ENCODE data around the gene PIPOX.

Gene PIPOX

GRCh38 chr17:29089601-29090044 is 46.7 kb downstream of the PIPOX start:
- Histone ChIP-seq H3K4me3 (ENCODE audit: low read depth in 1 of 2, low read length in 1 of 2) (no peak overlapping the region), H3K9me3 (no peaks in the 10 kb centered on the region), H3K4me1 (ENCODE audit: control insufficient read depth in 1 of 2, insufficient read depth in 1 of 2, low read depth in 1 of 2, low read length in 1 of 2) (no peaks in the 10 kb centered on the region), H3K27me3 (no peaks in the 10 kb centered on the region), H3K27ac (no peak overlapping the region), H3K36me3 (peaks cover 100% of the 10 kb centered on the region)
- TF ChIP-seq CTCF (IDR thresholded peaks at IDR 0.05) = no peak

- H3K4me3 ChIP-seq (ENCODE audit: low read depth in 1 of 2, low read length in 1 of 2) = no peak overlapping the region
- no peaks in the 10 kb centered on the region for H3K4me1 ChIP-seq (ENCODE audit: control insufficient read depth in 1 of 2, insufficient read depth in 1 of 2, low read depth in 1 of 2, low read length in 1 of 2)
- peaks cover 100% of the 10 kb centered on the region for H3K36me3 ChIP-seq
- H3K9me3 ChIP-seq = no peaks in the 10 kb centered on the region
- no peak for TF ChIP-seq CTCF (IDR thresholded peaks at IDR 0.05)
- H3K27ac ChIP-seq = no peak overlapping the region
- no peaks in the 10 kb centered on the region for H3K27me3 ChIP-seq
These were observed 47.2 kb downstream of the PIPOX start for GRCh38 chr17:29090108-29090507.

- no peak for TF ChIP-seq CTCF (IDR thresholded peaks at IDR 0.05)
- no peaks in the 10 kb centered on the region for H3K9me3 ChIP-seq
- no peaks in the 10 kb centered on the region for H3K4me1 ChIP-seq (ENCODE audit: control insufficient read depth in 1 of 2, insufficient read depth in 1 of 2, low read depth in 1 of 2, low read length in 1 of 2)
- no peak overlapping the region for H3K4me3 ChIP-seq (ENCODE audit: low read depth in 1 of 2, low read length in 1 of 2)
- H3K36me3 ChIP-seq = peaks cover 100% of the 10 kb centered on the region
- no peak overlapping the region for H3K27ac ChIP-seq
- H3K27me3 ChIP-seq = no peaks in the 10 kb centered on the region
These were observed 48.0 kb downstream of the PIPOX start for GRCh38 chr17:29090750-29091605.

- H3K4me3 ChIP-seq (ENCODE audit: low read depth in 1 of 2, low read length in 1 of 2) = no peak overlapping the region
- no peak for TF ChIP-seq CTCF (IDR thresholded peaks at IDR 0.05)
- H3K27ac ChIP-seq = no peak overlapping the region
- H3K4me1 ChIP-seq (ENCODE audit: control insufficient read depth in 1 of 2, insufficient read depth in 1 of 2, low read depth in 1 of 2, low read length in 1 of 2) = no peaks in the 10 kb centered on the region
- no peaks in the 10 kb centered on the region for H3K9me3 ChIP-seq
- peaks cover 100% of the 10 kb centered on the region for H3K36me3 ChIP-seq
- no peaks in the 10 kb centered on the region for H3K27me3 ChIP-seq
These were observed 48.8 kb downstream of the PIPOX start for GRCh38 chr17:29091606-29092289.

GRCh38 chr17:29093090-29093871 is 50.3 kb downstream of the PIPOX start:
- Histone ChIP-seq H3K4me3 (ENCODE audit: low read depth in 1 of 2, low read length in 1 of 2) (no peak overlapping the region), H3K4me1 (ENCODE audit: control insufficient read depth in 1 of 2, insufficient read depth in 1 of 2, low read depth in 1 of 2, low read length in 1 of 2) (no peaks in the 10 kb centered on the region), H3K27me3 (no peaks in the 10 kb centered on the region), H3K36me3 (peaks cover 100% of the 10 kb centered on the region), H3K27ac (no peak overlapping the region), H3K9me3 (no peaks in the 10 kb centered on the region)
- TF ChIP-seq CTCF (IDR thresholded peaks at IDR 0.05) = no peak
